Measurements from ENCODE around the gene ALPG.
"Not testable (repeated sequence)": the region's sequence is repeated elsewhere in the genome, so short reads cannot be mapped to it uniquely, and the experiment has no call there.

The ALPG gene

DNA sequence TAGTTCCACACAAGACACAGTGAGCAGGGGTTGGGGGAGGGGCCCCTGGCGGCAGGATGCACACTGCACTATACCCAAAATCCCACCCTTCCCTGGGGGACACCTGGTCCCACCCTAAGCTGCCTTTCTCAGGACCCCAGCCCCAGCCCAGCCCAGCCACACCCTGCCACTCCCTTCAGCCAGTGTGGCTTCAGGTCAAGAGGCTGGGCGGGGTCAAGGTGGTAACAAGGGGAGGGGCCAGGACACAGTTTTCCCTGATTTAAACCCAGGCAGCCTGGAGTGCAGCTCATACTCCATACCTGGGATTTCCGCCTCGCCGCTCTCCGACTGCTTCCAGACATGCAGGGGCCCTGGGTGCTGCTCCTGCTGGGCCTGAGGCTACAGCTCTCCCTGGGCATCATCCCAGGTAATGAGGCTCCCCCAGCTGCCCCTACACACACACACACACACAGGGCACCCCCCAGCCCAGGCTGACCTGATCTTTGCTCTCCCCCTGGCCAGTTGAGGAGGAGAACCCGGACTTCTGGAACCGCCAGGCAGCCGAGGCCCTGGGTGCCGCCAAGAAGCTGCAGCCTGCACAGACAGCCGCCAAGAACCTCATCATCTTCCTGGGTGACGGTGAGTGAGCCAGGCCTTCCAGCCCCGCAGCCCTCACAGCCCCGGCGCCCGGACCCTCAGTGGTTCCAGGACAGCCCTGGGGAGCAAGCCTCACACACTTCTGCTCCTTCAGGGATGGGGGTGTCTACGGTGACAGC lies at the start of gene ALPG:
TSS of gene ALPG (plus strand) at position 289 of the 755 bp plus-strand sequence. CDS start at position 340, 51 bp downstream.
- no peak for DNase-seq (ENCODE audit: low spot score)

DNA sequence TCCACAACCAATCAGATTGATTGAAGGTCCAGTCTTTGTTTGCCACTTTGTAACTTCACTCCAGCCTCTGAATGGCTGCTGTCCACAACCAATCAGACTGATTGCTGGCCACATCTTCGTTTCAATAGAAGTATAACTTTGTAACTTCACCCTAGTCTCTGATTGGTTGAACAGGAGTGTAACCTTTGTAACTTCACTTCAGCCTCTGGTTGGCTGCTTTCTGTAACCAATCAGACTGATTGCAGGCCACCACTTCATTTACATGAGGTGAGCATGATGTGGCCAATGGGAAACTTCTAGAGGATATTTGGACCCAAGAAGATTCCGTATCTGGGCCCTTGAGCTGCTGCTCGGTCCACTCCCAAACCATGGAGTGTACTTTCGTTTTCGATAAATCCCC lies 45.0 kb upstream of the ALPG start:
- no peak for DNase-seq (ENCODE audit: low spot score)

DNA sequence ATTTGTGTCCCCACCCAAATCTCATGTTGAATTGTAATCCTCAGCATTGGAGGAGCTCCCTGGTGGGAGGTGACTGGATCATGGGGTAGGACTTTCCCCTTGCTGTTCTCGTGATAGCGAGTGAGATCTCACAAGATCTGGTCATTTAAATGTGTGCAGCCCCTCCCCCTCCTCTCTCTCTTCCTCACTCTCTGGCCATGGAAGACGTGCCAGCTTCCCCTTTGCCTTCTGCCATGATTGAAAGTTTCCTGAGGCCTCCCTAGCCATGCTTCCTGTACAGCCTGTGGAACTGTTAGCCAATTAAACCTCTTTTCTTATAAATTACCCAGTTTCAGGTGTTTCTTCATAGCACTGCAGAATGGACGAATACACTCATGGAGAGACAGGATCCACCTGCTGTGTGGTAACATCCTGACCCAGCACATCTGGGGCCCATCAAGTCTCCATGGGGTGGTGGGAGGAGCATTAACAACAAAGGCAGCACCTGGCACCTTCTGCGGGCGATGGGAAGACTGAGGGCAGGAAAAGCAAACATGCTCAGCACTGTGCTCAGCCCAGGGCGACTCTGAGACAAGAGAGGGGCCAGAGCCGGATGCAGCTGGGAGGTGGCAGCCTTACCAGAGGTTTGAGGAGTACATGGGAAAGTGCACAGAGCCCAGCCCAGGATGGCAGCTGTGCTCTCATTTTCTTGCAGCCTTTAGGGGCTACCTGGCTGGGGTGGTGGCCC lies 44.3 kb upstream of the ALPG start:
- no peak for DNase-seq (ENCODE audit: low spot score)

DNA sequence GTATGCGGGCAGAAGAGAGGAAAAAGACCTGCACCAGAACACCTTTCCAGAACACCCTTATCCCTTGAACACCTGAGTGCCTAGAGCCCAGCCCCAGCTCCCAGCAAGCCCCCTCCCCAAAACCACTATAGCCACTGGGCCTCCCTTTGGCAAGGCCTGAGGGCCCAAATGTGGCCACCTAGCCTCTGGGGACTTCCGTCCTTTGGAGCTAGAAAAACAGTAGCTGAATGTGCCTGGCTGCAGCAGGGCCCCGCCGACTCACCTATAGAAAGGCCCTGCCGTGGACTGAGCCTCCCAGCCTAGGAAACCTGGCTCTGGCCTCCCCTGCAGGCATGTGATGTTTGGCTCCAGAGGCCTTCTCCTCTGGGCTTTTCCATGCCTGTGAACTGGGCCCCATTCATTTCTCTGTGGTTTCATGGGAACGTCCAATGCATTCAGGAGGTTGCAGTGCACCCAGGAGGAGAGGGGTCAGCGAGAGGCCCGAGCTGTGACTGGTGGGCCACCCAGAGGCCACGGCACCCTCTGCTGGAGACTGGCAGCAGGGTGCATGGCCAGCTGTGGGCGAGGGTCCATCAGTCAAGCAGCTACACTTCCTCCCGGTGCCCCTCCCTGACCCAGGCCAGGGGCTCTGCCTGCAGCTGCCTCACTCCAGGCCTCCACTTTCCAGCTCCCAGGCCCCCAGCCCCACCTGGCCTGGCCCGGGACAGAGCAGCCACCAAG lies 43.4 kb upstream of the ALPG start:
- DNase-seq (ENCODE audit: low spot score): not testable (repeated sequence)

DNA sequence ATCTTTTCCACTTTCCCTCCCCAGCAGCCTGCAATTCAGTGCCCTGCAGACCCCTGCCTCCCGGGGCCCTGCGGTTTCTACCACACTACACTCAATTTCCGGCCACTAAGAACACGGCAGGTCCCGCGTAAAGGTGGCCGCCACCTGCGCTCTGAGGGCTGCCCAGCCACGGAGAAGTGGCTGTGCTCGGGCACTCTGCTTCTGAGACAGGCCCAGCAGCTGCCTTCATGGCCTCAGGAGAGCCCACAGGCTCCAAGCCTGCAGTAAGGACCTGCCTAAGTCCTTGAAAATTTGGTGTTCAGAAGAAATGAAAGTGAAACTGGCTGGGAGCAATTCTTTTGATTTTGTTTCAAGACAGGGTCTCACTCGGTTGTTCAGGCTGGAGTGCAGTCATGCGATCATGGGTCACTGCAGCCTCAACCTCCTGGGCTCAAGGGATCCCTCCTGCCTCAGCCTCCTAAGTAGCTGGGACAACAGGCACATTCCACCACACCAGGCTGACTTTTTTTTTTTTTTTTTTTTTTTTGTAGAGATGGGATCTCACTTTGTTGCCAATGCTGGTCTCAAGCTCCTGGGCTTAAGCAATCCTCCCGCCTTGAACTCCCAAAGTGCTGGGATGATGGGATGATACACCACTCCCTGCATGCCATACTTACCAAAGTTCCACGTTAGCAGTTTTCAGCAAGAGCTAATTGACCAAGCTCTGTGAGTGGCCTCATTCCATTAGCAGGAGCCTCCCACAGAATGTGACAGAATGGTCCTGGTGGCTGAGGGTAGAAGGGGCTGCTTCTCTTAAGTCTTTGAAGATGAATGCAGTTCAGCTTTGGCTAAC lies 42.6 kb upstream of the ALPG start:
- no peak for DNase-seq (ENCODE audit: low spot score)

DNA sequence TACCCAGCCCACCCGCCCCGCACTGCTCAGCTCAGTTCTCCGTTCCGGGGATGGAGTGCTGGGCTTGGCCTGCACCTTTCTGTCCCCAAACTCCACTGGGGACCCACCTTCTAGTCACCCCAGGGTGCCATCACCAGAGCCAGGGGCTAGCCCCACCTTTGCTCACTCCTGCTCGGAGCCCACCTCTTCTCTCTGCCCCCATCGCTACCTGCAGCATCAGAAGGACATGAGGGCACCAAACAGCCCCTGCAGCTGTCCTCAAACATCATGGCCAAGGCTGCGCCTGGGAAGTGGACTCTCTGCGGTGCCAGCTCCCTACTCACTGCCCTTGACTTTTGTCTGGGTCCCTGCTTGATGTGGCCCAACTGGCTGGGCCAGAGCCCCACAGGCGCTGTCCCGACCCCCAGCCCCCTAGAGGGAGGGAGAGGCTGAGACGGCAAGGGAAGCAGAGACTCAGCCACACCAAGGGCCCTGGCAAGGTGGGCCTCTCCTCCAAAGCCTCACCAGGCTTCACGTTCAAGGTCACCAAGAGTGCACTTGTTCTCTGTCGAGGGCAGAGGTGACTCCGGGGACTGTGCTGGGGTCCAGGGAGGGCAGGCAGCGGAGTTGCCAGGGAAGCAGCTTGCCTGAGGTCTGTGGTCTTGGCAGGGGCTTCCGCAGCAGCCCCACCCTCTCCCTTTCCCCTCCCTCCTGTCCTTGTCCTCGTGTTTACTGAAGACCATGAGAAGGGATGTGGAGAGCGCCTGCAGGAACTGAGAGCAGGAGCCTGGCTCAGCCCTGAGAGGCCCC lies 41.6 kb upstream of the ALPG start:
- DNase-seq (ENCODE audit: low spot score): not testable (repeated sequence)

DNA sequence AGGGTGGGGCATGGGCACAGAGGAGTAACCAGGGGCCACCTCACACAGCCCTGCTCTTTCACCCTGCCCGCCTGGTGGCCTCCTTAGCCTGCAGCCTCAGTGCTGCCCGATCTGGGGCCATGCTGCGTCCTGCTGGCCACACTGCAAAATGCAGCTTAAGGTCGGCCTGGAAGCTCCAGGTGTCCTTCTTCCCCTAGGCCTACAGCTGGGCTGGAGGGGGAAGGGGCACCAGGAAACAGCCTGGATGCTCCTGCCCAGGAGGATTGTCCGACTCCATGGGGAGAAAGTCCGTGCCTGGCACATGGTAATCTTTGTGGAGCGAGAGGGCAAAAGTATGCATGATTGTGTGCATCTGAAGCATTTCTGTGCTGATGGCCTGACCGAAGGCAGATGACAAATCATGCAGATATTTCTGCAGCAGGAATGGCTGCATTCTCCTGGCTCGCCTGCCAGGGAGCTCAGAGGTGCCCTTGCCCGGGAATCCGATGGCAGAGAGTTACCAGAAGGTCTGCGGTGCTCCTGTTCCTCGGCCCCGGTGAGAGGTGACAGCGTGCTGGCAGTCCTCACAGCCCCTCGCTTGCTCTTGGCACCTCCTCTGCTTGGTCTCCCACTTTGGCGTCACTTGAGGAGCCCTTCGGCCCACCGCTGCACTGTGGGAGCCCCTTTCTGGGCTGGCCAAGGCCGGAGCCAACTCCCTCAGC lies 40.9 kb upstream of the ALPG start:
- no peak for DNase-seq (ENCODE audit: low spot score)

DNA sequence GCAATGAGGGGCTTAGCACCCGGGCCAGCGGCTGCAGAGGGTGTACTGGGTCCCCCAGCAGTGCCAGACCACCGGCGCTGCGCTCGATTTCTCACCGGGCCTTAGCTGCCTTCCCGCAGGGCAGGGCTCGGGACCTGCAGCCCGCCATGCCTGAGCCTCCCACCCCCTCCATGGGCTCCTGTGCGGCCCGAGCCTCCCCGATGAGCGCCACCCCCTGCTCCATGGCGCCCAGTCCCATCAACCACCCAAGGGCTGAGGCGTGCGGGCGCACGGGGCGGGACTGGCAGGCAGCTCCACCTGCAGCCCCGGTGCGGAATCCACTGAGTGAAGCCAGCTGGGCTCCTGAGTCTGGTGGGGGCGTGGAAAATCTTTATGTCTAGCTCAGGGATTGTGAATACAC lies 40.2 kb upstream of the ALPG start:
- DNase-seq (ENCODE audit: low spot score): not testable (repeated sequence)

DNA sequence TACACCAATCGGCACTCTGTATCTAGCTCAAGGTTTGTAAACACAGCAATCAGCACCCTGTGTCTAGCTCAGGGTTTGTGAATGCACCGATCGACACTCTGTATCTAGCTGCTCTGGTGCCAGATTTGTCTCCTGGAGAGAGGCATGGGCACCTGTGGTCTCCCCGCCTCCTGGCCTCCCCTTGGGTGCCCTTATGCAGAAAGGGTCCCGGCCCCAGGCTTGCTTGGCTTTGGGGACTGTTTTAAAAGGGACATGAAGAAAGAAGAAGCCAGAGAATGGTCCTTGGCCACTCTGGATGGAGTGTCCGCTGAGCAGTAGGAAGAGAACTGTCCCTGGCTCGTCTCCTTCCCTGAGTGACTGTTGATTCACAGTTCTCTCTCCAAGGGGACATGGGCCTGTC lies 39.6 kb upstream of the ALPG start:
- DNase-seq (ENCODE audit: low spot score): no peak

DNA sequence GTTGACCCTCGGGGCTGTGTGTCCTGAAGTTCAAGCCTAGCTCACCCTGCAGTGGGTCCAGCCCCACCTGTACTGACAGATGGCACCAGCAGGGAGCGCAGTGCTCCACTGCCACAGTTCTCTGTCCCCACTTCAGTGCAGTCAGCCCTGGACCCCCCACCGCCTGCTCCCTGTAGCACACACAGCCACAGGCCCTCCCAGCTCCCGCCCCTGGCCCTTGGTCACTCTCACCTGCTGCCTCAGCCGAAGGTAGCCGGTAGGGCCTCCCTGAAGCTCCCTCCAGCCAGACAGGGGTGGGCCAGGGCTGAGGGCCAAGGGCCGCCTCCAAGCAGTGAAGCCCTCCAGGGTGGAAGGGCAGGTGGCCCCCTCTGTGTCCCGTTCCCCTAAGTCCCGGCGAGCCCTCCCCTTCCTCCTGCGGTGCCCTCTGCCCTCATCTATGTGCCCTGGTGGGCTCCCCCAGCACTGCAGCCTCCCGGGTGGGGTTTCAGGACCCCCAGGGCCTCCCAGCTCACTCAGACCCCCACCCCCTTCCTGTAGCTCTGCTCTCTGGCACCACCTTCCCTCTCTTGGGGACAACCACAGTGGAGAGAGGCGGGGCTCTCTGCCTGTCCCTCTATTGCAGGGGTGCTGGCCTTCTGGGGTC lies 38.9 kb upstream of the ALPG start:
- DNase-seq (ENCODE audit: low spot score): no peak

DNA sequence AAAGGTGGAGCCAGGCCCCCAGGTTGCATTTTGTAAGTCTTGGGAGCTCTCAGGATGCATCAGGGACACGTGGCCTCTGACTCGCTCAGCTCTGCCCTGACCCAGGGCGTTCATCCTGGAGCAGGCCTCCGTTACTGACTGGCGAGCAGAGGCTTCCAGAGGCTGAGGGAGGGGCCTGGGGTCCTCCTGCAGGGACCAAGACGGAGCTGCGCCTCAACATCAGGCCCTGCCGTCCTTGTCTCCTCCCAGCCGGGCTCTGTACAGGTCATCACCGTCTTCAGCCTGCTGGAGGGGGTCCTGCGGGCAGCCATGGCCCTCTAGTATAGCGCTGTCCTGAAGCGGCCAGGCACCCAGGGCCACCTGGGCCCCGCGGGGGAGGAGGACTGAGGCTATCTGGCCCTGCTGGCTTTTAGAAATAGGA lies 38.3 kb upstream of the ALPG start:
- no peak for DNase-seq (ENCODE audit: low spot score)

DNA sequence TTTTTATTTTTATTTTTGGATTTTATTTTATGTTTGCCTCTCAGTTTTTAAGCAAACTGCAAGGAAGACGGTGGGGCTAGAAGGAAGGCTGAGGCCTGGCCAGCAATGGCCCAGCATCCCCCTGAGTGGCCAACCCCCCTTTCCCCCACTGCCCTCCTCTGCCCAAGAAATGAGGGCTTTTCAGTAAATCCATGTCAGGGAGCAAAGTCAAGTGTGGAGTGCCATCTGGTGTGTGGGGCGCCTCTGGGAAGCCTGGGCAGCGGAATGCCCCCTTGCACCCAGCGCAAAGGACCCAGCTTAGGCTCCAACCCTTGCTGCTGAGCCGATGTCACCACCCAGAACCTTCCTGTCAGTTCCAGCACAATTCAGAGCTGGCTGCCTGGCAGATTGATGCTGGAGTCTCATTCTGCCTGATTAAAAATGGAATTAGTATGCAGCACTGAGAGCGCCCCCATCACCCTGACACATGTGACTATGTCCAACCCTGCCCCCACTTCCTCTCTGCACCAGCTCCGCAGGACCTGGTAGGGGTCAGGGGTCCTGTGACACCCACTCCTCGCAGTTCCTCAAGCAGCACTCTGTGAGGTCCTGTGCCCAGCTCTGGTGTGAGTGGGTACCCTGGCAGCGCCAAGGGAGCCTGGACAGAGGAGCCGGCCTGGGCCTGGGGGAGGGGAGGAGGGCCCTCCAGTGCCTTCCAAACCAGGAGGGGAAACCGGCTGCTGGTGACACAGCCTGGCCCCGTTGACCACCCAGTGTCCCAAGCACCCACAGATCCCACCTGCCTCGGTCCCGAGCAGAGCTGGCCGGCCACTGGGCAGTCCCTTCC lies 37.3 kb upstream of the ALPG start:
- no peak for DNase-seq (ENCODE audit: low spot score)

DNA sequence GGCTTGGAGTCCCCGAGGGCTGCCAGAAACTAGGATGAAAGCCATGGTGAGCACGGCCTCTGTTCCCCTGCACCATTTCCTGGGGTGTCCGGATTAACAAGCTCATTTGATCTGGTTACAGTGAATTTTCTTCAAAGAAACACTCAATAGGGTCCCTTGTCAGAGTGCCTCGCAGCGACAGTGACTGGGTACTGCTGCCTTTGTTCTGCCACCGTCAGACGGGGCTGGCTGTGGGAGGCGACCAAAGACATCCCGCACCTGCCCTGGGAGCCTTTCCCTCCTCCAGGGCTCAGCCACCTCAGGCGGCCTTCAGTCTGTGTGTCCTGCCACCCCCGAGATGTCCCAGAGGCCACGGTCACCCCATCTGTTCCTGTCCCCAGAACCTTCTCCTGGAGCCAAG lies 36.6 kb upstream of the ALPG start:
- DNase-seq (ENCODE audit: low spot score): not testable (repeated sequence)

DNA sequence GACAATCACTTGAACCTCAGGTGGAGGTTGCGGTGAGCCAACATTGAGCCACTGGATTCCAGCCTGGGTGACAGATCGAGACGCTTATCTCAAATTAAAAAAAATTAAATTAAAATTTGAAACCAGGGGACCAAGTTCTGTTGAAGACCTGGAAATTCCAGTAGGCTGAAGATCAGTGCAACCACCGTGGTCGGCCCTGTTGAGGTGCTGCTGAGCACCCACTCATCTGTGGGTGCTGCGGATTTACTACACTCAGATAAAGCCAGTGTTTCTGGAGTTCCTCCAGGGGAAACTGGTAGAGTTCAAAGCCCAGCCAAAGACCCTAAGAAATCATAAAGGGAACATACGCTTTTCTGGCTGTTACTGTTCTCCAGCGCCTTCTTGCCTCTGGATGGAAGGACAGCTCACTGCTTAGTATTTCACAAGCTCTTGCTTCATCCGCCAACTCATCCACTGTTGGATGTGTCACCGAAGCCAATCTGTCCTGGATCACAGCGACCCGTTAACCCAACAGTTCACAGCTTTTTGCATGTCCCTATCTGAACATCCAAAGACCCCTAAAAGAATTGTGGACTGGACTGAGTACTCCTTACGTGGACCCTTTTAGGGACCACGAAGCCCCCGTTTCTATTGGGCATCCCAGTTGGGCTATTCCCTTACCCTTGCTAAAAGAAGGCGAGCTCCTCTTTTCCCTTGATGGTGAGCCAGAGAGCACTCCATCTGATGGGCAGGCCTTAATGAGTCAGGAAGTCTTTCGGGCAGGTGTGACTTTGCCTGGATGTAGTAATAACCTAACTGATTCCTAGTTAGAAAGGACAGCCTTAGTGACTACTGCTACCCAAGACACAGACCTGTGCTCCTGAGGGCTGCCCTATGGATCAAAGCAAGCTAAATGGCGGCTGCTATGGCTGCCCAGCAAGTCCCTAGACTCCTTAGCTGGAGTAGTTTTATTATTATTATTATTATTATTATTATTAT lies 34.1 kb upstream of the ALPG start:
- DNase-seq (ENCODE audit: low spot score): no peak

DNA sequence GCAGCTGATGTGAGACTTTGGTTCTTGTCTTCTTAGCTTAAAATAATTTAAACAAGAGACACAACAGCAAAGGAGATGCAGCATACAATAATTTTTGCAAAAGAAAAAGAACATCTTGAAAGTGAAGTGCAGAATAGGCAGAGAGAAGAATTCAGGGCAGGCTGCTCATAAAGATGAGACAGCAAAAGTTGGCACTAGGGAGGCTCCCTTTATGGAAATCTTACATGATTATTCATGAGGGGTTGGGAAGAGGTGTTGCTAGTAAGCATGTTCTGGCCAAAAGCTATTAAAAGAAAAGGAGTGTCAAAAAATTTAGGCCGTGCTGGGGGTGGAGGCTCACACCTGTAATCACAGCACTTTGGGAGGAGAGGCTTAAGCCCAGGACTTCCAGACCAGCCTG lies 32.3 kb upstream of the ALPG start:
- no peak for DNase-seq (ENCODE audit: low spot score)

DNA sequence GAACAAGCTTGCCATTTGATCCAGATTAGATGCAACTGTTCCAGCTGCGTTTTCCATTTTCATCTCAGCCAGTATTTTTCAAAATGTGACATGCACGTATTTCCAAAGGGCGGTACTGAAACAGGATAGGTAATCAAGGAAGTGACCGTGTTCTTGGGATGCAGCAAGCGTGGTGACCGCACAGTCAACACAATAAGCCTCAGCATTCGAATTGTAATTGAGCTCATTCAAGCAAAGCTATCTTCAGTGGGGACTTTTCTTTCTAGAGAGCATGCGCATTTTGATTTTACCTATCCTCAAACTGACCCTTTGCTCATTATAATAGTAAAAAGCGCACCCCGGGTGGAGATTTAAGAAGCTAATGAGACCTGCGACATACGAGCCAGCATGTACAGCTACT lies 31.5 kb upstream of the ALPG start:
- no peak for DNase-seq (ENCODE audit: low spot score)

DNA sequence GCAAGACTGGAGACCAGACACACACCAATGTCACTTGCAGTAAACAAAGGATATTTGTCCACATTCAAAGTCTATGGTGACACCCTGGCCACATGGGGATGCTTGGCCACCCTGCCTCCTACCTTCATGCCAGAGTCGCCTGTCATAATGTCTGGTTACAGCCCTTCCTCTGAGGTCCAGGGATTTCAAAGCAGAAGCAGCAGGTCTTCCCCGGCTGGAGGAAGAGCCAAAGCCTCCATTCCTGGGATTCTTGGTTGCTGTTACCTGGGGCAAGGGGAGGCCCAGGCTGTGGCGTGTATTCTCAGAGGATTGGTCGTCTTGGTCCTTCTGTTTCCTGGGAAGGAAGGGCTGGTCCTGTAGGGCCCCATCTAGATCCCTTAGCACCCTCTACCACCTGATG lies 30.4 kb upstream of the ALPG start:
- DNase-seq (ENCODE audit: low spot score): no peak

DNA sequence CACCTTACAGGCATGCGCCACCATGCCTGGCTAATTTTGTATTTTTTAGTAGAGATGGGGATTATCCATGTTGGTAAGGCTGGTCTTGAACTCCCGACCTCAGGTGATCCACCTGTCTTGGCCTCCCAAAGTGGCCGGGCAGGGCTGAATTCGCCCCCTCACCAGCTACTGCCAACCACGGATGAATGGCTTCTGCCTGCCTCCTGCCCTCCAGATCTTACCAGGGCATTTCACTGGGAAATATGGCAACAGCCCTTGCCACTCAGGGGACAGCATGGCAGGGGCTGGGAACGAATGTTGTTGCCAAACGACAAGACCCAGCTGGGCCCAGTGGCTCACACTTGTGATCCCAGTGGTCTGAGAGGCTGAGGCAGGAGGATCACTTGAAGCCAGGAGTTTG lies 29.9 kb upstream of the ALPG start:
- no peak for DNase-seq (ENCODE audit: low spot score)

All from germinal center (tissue), 1 donor.